Parathyroid adenoma (tissue), 2 donors: ENCODE results near the gene HRC.
A peak's percentile ranks its signal among the peaks of the same experiment; 100 is the strongest.
"Not testable (repeated sequence)": the region's sequence is repeated elsewhere in the genome, so short reads cannot be mapped to it uniquely, and the experiment has no call there.

Source experiments
- H2AFZ ChIP-seq: fragments of 300-600 bp; sonication (generic); one replicate; pipeline ENCODE4 v1.7.0; 2017; ENCODE audit warnings: antibody characterized with exemption, mild to moderate bottlenecking
- H3K27ac ChIP-seq: fragments of 300-600 bp; sonication (generic); one replicate; pipeline ENCODE4 v1.7.0; 2017
- H3K27me3 ChIP-seq: fragments of 300-600 bp; sonication (generic); one replicate; pipeline ENCODE4 v1.7.0; 2017; ENCODE audit warnings: low read length; ENCODE audit not compliant: control insufficient read depth, insufficient read depth
- H3K36me3 ChIP-seq: fragments of 300-600 bp; sonication (generic); one replicate; pipeline ENCODE4 v1.7.0; 2017; ENCODE audit warnings: low read length; ENCODE audit not compliant: control insufficient read depth, insufficient read depth
- H3K4me1 ChIP-seq: fragments of 300-600 bp; sonication (generic); one replicate; pipeline ENCODE4 v1.7.0; 2017; ENCODE audit warnings: control low read depth
- H3K4me2 ChIP-seq: fragments of 300-600 bp; sonication (generic); one replicate; pipeline ENCODE4 v1.7.0; 2017; ENCODE audit warnings: low read length
- H3K4me3 ChIP-seq: fragments of 300-600 bp; sonication (generic); one replicate; pipeline ENCODE4 v1.7.0; 2017; ENCODE audit warnings: low read depth, low read length
- H3K79me2 ChIP-seq: fragments of 300-600 bp; sonication (generic); one replicate; pipeline ENCODE4 v1.7.0; 2017; ENCODE audit warnings: control low read depth
- H3K9ac ChIP-seq: fragments of 300-600 bp; sonication (generic); one replicate; pipeline ENCODE4 v1.7.0; 2017; ENCODE audit warnings: mild to moderate bottlenecking
- H3K9me3 ChIP-seq: fragments of 300-600 bp; sonication (generic); one replicate; pipeline ENCODE4 v1.7.0; 2017; ENCODE audit warnings: low read length; ENCODE audit not compliant: control insufficient read depth
- CTCF ChIP-seq: fragments of 300-600 bp; sonication (generic); IDR thresholded peaks from one replicate; pipeline ENCODE4 v1.7.0; 2017; ENCODE audit warnings: antibody characterized with exemption, mild to moderate bottlenecking
- donor health status: primary hyperparathyroidism.

HRC gene

GRCh38 chr19:49150106-49150943 is 4.9 kb downstream of the HRC start:
- no peaks in the 10 kb centered on the region for H3K9me3 ChIP-seq
- no peak for TF ChIP-seq CTCF
- H3K27ac ChIP-seq = peak overlapping the region; percentile 86
- H3K79me2 ChIP-seq = no peaks in the 10 kb centered on the region
- H3K9ac ChIP-seq = peak overlapping the region; percentile 47
- peak overlapping the region; percentile 79 for H3K4me3 ChIP-seq
- peak overlapping the region; percentile 78 for H3K4me2 ChIP-seq
- H3K36me3 ChIP-seq = no peaks in the 10 kb centered on the region
- peaks cover 6% of the 10 kb centered on the region for H3K4me1 ChIP-seq
- H2AFZ ChIP-seq = peak overlapping the region; percentile 85
- H3K27me3 ChIP-seq = no peaks in the 10 kb centered on the region

GRCh38 chr19:49149652-49150105 is 5.5 kb downstream of the HRC start:
- Histone ChIP-seq H3K4me2 (peak overlapping the region; percentile 78), H2AFZ (peak overlapping the region; percentile 85), H3K27me3 (no peaks in the 10 kb centered on the region), H3K79me2 (no peaks in the 10 kb centered on the region), H3K36me3 (no peaks in the 10 kb centered on the region), H3K4me1 (peaks cover 6% of the 10 kb centered on the region), H3K27ac (peak overlapping the region; percentile 86), H3K4me3 (peak overlapping the region; percentile 79), H3K9ac (peak overlapping the region; percentile 47), H3K9me3 (no peaks in the 10 kb centered on the region)
- TF ChIP-seq CTCF = no peak

GRCh38 chr19:49148784-49149651 is 6.2 kb downstream of the HRC start:
- peaks cover 6% of the 10 kb centered on the region for H3K4me1 ChIP-seq
- no peaks in the 10 kb centered on the region for H3K79me2 ChIP-seq
- peak overlapping the region; percentile 78 for H3K4me2 ChIP-seq
- no peak for TF ChIP-seq CTCF
- H3K9me3 ChIP-seq = no peaks in the 10 kb centered on the region
- peak overlapping the region; percentile 79 for H3K4me3 ChIP-seq
- no peaks in the 10 kb centered on the region for H3K36me3 ChIP-seq
- peak overlapping the region; percentile 86 for H3K27ac ChIP-seq
- peak overlapping the region; percentile 85 for H2AFZ ChIP-seq
- H3K27me3 ChIP-seq = no peaks in the 10 kb centered on the region
- H3K9ac ChIP-seq = no peak overlapping the region

- Histone ChIP-seq H3K9me3 (no peaks in the 10 kb centered on the region), H3K27me3 (no peaks in the 10 kb centered on the region), H3K36me3 (no peaks in the 10 kb centered on the region), H3K4me2 (peak overlapping the region; percentile 78), H3K9ac (no peak overlapping the region), H3K4me3 (peak overlapping the region; percentile 79), H2AFZ (peak overlapping the region; percentile 72), H3K79me2 (no peaks in the 10 kb centered on the region), H3K4me1 (peaks cover 6% of the 10 kb centered on the region), H3K27ac (peak overlapping the region; percentile 86)
- no peak for TF ChIP-seq CTCF
Observed at GRCh38 chr19:49148044-49148682, 7.0 kb downstream of the HRC start.

- H3K4me3 ChIP-seq, H3K9ac ChIP-seq, H3K9me3 ChIP-seq, H3K4me1 ChIP-seq, H3K27me3 ChIP-seq, H3K79me2 ChIP-seq, H3K36me3 ChIP-seq, H3K27ac ChIP-seq: not testable (repeated sequence)
- Histone ChIP-seq H2AFZ (peak overlapping the region; percentile 6), H3K4me2 (peak overlapping the region; percentile 33)
Observed at GRCh38 chr19:49146408-49146770, 8.8 kb downstream of the HRC start.
